Measurements from ENCODE around the gene USP49.
"Not testable (repeated sequence)": the region's sequence is repeated elsewhere in the genome, so short reads cannot be mapped to it uniquely, and the experiment has no call there.

USP49 gene

DNA sequence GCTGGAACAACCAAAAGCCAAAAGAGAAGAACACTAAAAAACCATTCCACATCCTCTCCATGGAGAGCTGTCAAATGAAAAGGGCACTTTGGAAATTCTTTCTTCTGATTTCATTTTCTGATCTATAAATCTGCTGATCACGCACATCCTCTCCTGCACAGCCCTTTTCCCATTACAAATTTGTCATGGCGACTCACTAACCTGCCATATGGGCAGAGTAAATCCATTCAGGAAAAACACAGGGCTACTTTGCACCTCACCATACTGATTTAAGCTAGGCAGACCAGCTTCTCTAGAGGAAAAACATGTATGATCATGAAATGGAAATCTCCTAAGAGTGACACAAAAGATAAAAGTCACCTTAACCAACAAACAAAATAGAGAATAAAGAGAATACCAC is 81.7 kb downstream of the USP49 start:
- TF ChIP-seq, protein P1, sequence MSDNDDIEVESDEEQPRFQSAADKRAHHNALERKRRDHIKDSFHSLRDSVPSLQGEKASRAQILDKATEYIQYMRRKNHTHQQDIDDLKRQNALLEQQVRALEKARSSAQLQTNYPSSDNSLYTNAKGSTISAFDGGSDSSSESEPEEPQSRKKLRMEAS (IDR thresholded peaks at IDR 0.05; ENCODE audit: low read depth, low read length): no peak
- no peak for TF ChIP-seq MYC (IDR thresholded peaks at IDR 0.05; ENCODE audit: low read depth, low read length)
- TF ChIP-seq, protein P2, sequence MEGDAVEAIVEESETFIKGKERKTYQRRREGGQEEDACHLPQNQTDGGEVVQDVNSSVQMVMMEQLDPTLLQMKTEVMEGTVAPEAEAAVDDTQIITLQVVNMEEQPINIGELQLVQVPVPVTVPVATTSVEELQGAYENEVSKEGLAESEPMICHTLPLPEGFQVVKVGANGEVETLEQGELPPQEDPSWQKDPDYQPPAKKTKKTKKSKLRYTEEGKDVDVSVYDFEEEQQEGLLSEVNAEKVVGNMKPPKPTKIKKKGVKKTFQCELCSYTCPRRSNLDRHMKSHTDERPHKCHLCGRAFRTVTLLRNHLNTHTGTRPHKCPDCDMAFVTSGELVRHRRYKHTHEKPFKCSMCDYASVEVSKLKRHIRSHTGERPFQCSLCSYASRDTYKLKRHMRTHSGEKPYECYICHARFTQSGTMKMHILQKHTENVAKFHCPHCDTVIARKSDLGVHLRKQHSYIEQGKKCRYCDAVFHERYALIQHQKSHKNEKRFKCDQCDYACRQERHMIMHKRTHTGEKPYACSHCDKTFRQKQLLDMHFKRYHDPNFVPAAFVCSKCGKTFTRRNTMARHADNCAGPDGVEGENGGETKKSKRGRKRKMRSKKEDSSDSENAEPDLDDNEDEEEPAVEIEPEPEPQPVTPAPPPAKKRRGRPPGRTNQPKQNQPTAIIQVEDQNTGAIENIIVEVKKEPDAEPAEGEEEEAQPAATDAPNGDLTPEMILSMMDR (IDR thresholded peaks at IDR 0.05; ENCODE audit: low read depth, low read length): no peak
- no peak for TF ChIP-seq POLR2A (IDR thresholded peaks at IDR 0.05; ENCODE audit: extremely low read depth, insufficient read length)
- H3K4me3 ChIP-seq (ENCODE audit: low read depth, low read length): no peak overlapping the region
- no peak for DNase-seq (ENCODE audit: low read depth)

DNA sequence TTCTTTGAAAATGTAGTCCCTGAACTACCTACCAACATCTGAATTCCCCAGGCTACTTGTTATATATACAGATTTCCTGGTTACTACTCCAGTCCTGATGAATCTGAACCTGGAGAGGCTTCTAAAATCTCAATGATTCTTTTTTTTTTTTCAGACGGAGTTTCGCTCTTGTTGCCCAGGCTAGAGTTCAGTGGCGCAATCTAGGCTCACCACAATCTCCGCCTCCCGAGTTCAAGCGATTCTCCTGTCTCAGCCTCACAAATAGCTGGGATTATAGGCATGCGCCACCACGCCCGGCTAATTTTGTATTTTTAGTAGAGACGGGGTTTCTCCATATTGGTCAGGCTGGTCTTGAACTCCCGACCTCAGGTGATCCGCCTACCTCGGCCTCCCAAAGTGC is 83.2 kb downstream of the USP49 start:
- peak; percentile 63 for DNase-seq (ENCODE audit: low read depth)
- not testable (repeated sequence) for H3K4me3 ChIP-seq (ENCODE audit: low read depth, low read length)

DNA sequence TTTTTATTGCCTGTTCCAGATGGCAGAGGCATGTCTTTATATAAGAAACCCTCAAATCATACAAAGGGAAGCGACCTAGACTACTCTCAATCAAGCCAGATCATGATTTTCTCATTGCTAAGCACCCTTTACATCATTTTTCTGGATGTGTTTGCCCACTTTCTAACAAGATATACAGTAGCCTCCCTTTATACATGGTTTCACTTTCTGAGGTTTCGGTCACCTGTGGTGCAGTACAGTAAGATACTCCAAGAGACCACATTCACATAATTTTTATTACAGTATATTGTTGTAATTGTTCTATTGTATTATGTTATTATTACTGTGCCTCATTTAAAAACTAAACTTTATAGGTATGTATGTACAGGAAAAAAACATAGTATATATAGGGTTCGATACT is 84.1 kb downstream of the USP49 start:
- TF ChIP-seq, protein P2 (IDR thresholded peaks at IDR 0.05; ENCODE audit: low read depth, low read length): no peak
- TF ChIP-seq POLR2A (IDR thresholded peaks at IDR 0.05; ENCODE audit: extremely low read depth, insufficient read length) (no peak), MYC (IDR thresholded peaks at IDR 0.05; ENCODE audit: low read depth, low read length) (no peak)
- TF ChIP-seq, protein P1 (IDR thresholded peaks at IDR 0.05; ENCODE audit: low read depth, low read length): no peak
- H3K4me3 ChIP-seq (ENCODE audit: low read depth, low read length): no peak overlapping the region
- DNase-seq (ENCODE audit: low read depth): no peak

DNA sequence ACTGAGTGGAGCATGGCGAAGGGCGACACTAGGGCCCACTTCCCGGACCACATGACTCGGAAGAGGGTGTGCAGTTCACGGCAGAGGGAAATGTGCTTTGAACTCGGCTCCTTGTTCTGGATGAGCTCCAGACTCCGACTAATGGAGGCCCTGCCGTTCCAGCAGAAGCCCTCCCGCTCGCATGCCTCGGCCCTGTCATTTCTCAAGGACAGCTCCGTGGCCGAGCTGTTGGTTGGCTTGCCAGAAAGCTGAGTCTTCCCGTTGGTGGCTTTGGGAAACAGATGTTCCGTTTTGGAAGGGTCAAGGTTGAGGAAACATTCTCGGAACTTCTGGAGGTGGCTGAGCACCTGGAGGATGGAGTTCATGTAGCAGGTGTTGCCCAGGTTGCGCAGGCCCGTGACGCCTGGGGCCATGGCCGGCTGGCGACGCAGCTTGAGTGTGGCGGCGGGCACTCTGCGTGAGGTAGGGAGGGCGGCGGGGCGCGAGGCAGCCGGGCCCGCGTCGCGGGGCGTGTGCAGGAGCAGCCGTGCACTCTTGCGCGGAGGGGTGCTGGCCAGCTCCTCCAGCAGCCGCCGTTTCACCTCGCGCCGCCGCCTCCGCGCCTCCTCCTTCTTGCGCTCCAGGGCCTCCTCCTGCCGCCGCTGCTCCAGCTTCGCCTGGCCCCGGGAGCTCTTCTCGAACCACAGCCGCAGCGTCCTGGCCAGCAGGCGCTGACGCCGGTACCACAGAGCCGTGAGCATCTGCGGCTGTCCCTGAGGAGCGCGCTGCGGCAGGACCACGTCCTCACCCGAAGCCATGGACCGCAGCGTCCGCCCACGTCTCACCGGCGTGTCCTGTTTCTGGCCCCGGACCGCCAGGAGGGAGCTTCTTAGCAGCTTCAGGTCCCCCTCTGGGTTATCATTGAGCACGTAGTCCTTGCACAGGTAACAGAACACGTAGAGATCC is 89.1 kb downstream of the USP49 start:
- no peak overlapping the region for H3K4me3 ChIP-seq (ENCODE audit: low read depth, low read length)
- TF ChIP-seq, protein P1 (IDR thresholded peaks at IDR 0.05; ENCODE audit: low read depth, low read length): no peak
- no peak for TF ChIP-seq MYC (IDR thresholded peaks at IDR 0.05; ENCODE audit: low read depth, low read length)
- no peak for TF ChIP-seq POLR2A (IDR thresholded peaks at IDR 0.05; ENCODE audit: extremely low read depth, insufficient read length)
- TF ChIP-seq, protein P2 (IDR thresholded peaks at IDR 0.05; ENCODE audit: low read depth, low read length): no peak
- no peak for DNase-seq (ENCODE audit: low read depth)

DNA sequence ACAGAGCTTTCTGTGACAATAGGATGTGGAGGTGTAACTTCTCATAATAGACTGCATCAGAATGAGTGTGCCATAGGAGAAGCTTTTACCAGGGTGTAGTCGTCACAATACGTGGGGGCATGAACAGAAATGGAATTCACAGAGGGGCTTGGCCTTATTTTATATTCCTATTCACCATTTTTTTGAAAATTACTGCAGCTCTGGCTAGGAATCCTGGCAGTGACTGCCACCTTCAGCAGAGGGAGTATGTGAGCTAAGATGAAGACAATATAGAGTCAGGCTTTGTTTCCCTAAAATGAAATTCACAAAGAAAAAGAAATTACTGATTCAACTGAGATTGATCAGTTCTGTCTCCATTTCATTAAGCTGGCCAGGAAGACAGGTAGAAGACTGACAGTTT is 93.8 kb downstream of the USP49 start:
- TF ChIP-seq, protein P2 (IDR thresholded peaks at IDR 0.05; ENCODE audit: low read depth, low read length): peak; percentile 53
- TF ChIP-seq, protein P1 (IDR thresholded peaks at IDR 0.05; ENCODE audit: low read depth, low read length): no peak
- no peak for DNase-seq (ENCODE audit: low read depth)
- no peak overlapping the region for H3K4me3 ChIP-seq (ENCODE audit: low read depth, low read length)

DNA sequence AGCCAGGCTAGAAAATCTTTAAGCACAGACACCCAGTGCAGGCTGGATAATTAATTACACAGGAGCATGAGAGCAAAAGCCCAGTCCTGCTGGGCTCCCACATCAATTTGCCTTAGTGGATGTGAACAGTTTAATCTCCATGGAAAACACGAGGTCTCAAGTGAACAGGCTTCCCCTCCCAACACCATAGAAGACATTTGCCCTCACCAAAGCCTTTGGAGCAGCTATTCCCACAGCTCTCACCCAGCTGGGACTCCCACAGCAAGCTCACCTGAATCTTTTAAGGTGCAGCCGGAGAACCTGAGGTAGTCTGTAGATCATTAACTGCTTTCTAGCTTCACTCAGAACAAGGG is 95.6 kb downstream of the USP49 start:
- DNase-seq (ENCODE audit: low read depth): no peak
- TF ChIP-seq MYC (IDR thresholded peaks at IDR 0.05; ENCODE audit: low read depth, low read length) (no peak), POLR2A (IDR thresholded peaks at IDR 0.05; ENCODE audit: extremely low read depth, insufficient read length) (no peak)
- TF ChIP-seq, protein P1 (IDR thresholded peaks at IDR 0.05; ENCODE audit: low read depth, low read length): no peak
- TF ChIP-seq, protein P2 (IDR thresholded peaks at IDR 0.05; ENCODE audit: low read depth, low read length): no peak

More for the DNA sequence above, 95.6 kb downstream of the USP49 start:
- H3K4me3 ChIP-seq (ENCODE audit: low read depth, low read length): no peak overlapping the region
